Measurements from ENCODE around the gene GPBAR1. TPM values are rescaled to one million over a fixed set of nuclear protein-coding genes. Genes with fewer than 3 reads are reported as not detected.

The GPBAR1 gene
- total RNA-seq, 4 donors from 2014 or later = 0.26 to 1.3 (median 0.31) TPM; not detected in 1

GRCh38 chr2:218278531-218279360 is 17.9 kb downstream of the GPBAR1 start:
- DNase-seq = no peak
- no peaks in the 10 kb centered on the region for H3K27me3 ChIP-seq
- no peaks in the 10 kb centered on the region for H3K9me3 ChIP-seq
- H3K4me1 ChIP-seq = peaks cover 25 to 82% (median 33%) of the 10 kb centered on the region in 3 donors
- intact Hi-C loops (cut with DNase I) = no loop called here
- WGBS, 2 donors = 75 to 81% methylated on average over 13 to 14 of the region's 16 CpGs
- H3K4me3 ChIP-seq = no peak overlapping the region
- peaks cover 78 to 96% (median 79%) of the 10 kb centered on the region in 3 donors for H3K36me3 ChIP-seq
- TF ChIP-seq CTCF (IDR thresholded peaks at IDR 0.05) = no peak
- TF ChIP-seq POLR2A (IDR thresholded peaks at IDR 0.05) = no peak
- peak overlapping the region; percentile 23 to 89 (median 54) for H3K27ac ChIP-seq

- 88 to 96% methylated on average over 10 to 12 of the region's 14 CpGs for WGBS, 2 donors
- Histone ChIP-seq H3K27ac (peak overlapping the region in 2 of 4 donors; percentile 72 to 89), H3K27me3 (no peaks in the 10 kb centered on the region), H3K36me3 (peaks cover 61 to 80% (median 63%) of the 10 kb centered on the region in 3 donors), H3K4me3 (no peak overlapping the region), H3K4me1 (peaks cover 42 to 87% (median 47%) of the 10 kb centered on the region in 3 donors), H3K9me3 (no peaks in the 10 kb centered on the region)
- DNase-seq = no peak
- TF ChIP-seq CTCF (IDR thresholded peaks at IDR 0.05) (no peak), POLR2A (IDR thresholded peaks at IDR 0.05) (no peak)
- intact Hi-C loops (cut with DNase I) = no loop called here
Measured at GRCh38 chr2:218280260-218280870, 19.6 kb downstream of the GPBAR1 start.

- Histone ChIP-seq H3K36me3 (peaks cover 51 to 69% (median 53%) of the 10 kb centered on the region in 3 donors), H3K4me3 (peak overlapping the region in 2 of 4 donors; percentile 7 to 24), H3K4me1 (peaks cover 52 to 94% (median 58%) of the 10 kb centered on the region in 3 donors), H3K27ac (peak overlapping the region; percentile 94 to 98 (median 98)), H3K9me3 (no peaks in the 10 kb centered on the region), H3K27me3 (no peaks in the 10 kb centered on the region)
- DNase-seq = no peak
- WGBS, 2 donors = 40 to 42% methylated on average over 3 of the region's 3 CpGs
- intact Hi-C loops (cut with DNase I) = no loop called here
- TF ChIP-seq CTCF (IDR thresholded peaks at IDR 0.05) (no peak), POLR2A (IDR thresholded peaks at IDR 0.05) (no peak)
Measured at GRCh38 chr2:218281449-218281848, 20.6 kb downstream of the GPBAR1 start.

- H3K4me1 ChIP-seq = peaks cover 60 to 99% (median 66%) of the 10 kb centered on the region in 3 donors
- H3K36me3 ChIP-seq = peaks cover 41 to 60% (median 44%) of the 10 kb centered on the region in 3 donors
- H3K4me3 ChIP-seq = peak overlapping the region in 3 of 4 donors; percentile 6 to 24 (median 8)
- intact Hi-C loops (cut with DNase I) = no loop called here
- H3K27me3 ChIP-seq = no peaks in the 10 kb centered on the region
- no peak for DNase-seq
- TF ChIP-seq CTCF (IDR thresholded peaks at IDR 0.05) (no peak), POLR2A (IDR thresholded peaks at IDR 0.05) (no peak)
- H3K27ac ChIP-seq = peak overlapping the region; percentile 94 to 98 (median 98)
- 22 to 34% methylated on average over 10 to 13 of the region's 17 CpGs for WGBS, 2 donors
- no peaks in the 10 kb centered on the region for H3K9me3 ChIP-seq
Measured at GRCh38 chr2:218282173-218282991, 21.6 kb downstream of the GPBAR1 start.

Data from esophagus squamous epithelium (tissue), 5 donors.